Kidney (tissue), 14 donors: ENCODE data around the gene ATP8A2. TPM values are rescaled to one million over a fixed set of nuclear protein-coding genes. Genes with fewer than 3 reads are reported as not detected.

Experiments
- DNase-seq, 5 donors: peaks; one replicate each; pipeline ENCODE4 v3.0.0-alpha.2; 2013 to 2020
- FAIRE-seq: peaks from 2 replicates; lab custom pipeline; 2012; peaks lifted over from hg19 to GRCh38; lab: Jason Lieb, UNC
- H3K27ac ChIP-seq, 2 donors: one replicate each; pipeline ENCODE4 v1.7.0; 2013; ENCODE audit warnings: low read depth in 2 of 2, low read length in 2 of 2, inconsistent platforms in 1 of 2
- H3K27me3 ChIP-seq: one replicate; pipeline ENCODE4 v1.7.1; 2013; ENCODE audit warnings: low read length, inconsistent platforms; ENCODE audit not compliant: control insufficient read depth, insufficient read depth
- H3K36me3 ChIP-seq, 3 donors: one replicate each; pipeline versions ENCODE4 v1.7.0 to v1.7.1; 2013; ENCODE audit warnings: low read length in 3 of 3, control low read depth in 1 of 3, inconsistent platforms in 1 of 3; ENCODE audit not compliant: insufficient read depth in 3 of 3, control insufficient read depth in 2 of 3
- H3K4me1 ChIP-seq, 3 donors: one replicate each; pipeline versions ENCODE4 v1.7.0 to v1.7.1; 2013; ENCODE audit warnings: low read length in 3 of 3, inconsistent platforms in 1 of 3, low read depth in 1 of 3; ENCODE audit not compliant: control insufficient read depth in 2 of 3, insufficient read depth in 2 of 3
- H3K4me3 ChIP-seq, 3 donors: one replicate each; pipeline versions ENCODE4 v1.7.0 to v1.8.1; 2013; ENCODE audit warnings: low read length in 3 of 3, control low read depth in 1 of 3, inconsistent platforms in 1 of 3
- H3K9ac ChIP-seq, 3 donors: one replicate each; pipeline versions ENCODE4 v1.7.0 to v1.7.1; 2013; ENCODE audit warnings: low read length in 3 of 3, control low read depth in 1 of 3, inconsistent platforms in 1 of 3
- H3K9me3 ChIP-seq, 3 donors: one replicate each; pipeline versions ENCODE4 v1.7.0 to v1.7.1; 2013; ENCODE audit warnings: low read length in 3 of 3, control low read depth in 1 of 3, inconsistent platforms in 1 of 3; ENCODE audit not compliant: control insufficient read depth in 2 of 3, insufficient read depth in 1 of 3
- intact Hi-C: fragments of 100-400 bp; cut with DNase I; formaldehyde crosslinking; loops from one replicate; pipeline ENCODE4 v1.11.1; 2022
- polyA plus RNA-seq: library from polyadenylated mRNA; stranded (reverse); fragments of 350-450 nt; fragmentation: Illumina TruSeq; extraction: RNeasy Lipid Tissue Mini Kit (QIAGEN cat#74804); gene quantifications from one replicate; pipeline ENCODE4 v1.2.3, GENCODE V29; 2014; ENCODE audit warnings: low read depth, low replicate concordance; ENCODE audit not compliant: insufficient read depth
- total RNA-seq: library from RNA; stranded (reverse); fragmentation: NEBNext Ultra II Directional; extraction: Animal tissue kit (Norgen Biotek cat#: 25700); gene quantifications from one replicate; pipeline ENCODE4 v1.2.1, GENCODE V29; 2021
- TF ChIP-seq, protein P1 (sequence below): IDR thresholded peaks from 3 replicates; pipeline ENCODE4 v1.5.1; 2012; ENCODE audit warnings: mild to moderate bottlenecking, moderate library complexity, borderline replicate concordance; ENCODE audit not compliant: insufficient read depth; ENCODE audit errors: extremely low read depth
- donor health status: control.
- donor health status: control.
- donor health status: control.
- donor health status: control.
- donor health status: control.
- donor health status: DM: yes; HTN: yes; CAD: no.
- donor health status: Normal renal cell carcinoma (clear cell type).

ATP8A2 gene
- total and polyA plus RNA-seq, 2 donors from 2014 or later = 0.50 to 0.73 TPM

DNA sequence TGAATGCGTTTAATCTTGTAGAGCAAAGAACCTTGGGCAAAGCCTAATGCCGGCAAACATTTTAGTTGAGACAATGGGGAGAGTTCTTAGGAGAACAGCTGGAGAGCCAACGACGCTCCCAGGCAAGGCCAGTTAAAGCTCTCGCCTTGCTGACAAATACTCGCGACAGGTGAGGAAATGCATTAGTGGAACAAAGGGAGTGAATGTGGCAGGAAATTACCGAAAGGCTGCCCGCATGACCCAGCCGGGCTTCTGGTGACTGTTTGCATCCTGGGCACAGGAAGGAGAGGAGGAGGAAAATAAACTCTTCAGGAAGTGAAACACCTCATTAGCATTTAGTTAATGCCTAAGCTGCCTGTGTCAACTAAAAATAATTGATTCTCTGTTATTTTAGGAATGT is 605.4 kb downstream of the ATP8A2 start:
- FAIRE-seq (no peak), DNase-seq (peak in 4 of 5 donors; percentile 75 to 87 (median 80))
- Histone ChIP-seq H3K27ac (no peak overlapping the region), H3K4me1 (peaks cover 0 to 2% (median 0%) of the 10 kb centered on the region in 3 donors), H3K9me3 (no peaks in the 10 kb centered on the region), H3K27me3 (no peaks in the 10 kb centered on the region), H3K9ac (peak overlapping the region in 1 of 3 donors; percentile 4), H3K4me3 (peak overlapping the region in 2 of 3 donors; percentile 17 to 45), H3K36me3 (no peaks in the 10 kb centered on the region)
- intact Hi-C loops = no loop called here
- TF ChIP-seq, protein P1, sequence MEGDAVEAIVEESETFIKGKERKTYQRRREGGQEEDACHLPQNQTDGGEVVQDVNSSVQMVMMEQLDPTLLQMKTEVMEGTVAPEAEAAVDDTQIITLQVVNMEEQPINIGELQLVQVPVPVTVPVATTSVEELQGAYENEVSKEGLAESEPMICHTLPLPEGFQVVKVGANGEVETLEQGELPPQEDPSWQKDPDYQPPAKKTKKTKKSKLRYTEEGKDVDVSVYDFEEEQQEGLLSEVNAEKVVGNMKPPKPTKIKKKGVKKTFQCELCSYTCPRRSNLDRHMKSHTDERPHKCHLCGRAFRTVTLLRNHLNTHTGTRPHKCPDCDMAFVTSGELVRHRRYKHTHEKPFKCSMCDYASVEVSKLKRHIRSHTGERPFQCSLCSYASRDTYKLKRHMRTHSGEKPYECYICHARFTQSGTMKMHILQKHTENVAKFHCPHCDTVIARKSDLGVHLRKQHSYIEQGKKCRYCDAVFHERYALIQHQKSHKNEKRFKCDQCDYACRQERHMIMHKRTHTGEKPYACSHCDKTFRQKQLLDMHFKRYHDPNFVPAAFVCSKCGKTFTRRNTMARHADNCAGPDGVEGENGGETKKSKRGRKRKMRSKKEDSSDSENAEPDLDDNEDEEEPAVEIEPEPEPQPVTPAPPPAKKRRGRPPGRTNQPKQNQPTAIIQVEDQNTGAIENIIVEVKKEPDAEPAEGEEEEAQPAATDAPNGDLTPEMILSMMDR = no peak

DNA sequence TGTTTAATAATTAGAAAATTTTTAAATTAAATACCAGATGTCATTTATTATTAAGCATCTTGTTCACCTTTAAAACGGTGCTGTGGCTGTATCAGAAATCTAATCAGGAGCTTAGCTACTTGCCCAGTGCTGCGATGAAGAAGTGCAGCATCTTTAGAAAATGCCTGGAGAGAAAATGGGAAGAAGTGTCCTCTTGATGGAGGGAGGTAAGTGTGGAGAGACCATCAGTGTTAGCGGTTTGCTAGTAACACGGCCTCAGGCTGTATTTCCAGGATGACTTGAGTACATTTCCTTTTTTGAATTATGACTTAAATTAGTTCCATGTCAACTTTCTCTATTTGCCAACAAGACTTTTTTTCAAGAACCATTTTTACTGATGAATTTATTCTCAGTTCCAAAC is 605.9 kb downstream of the ATP8A2 start:
- H3K4me3 ChIP-seq = peak overlapping the region in 1 of 3 donors; percentile 45
- no peaks in the 10 kb centered on the region for H3K9me3 ChIP-seq
- peaks cover 0 to 2% (median 0%) of the 10 kb centered on the region in 3 donors for H3K4me1 ChIP-seq
- TF ChIP-seq, protein P1 = no peak
- H3K36me3 ChIP-seq = no peaks in the 10 kb centered on the region
- no peak for FAIRE-seq
- DNase-seq = no peak
- H3K9ac ChIP-seq = no peak overlapping the region
- H3K27ac ChIP-seq = no peak overlapping the region
- intact Hi-C loops = no loop called here
- H3K27me3 ChIP-seq = no peaks in the 10 kb centered on the region

DNA sequence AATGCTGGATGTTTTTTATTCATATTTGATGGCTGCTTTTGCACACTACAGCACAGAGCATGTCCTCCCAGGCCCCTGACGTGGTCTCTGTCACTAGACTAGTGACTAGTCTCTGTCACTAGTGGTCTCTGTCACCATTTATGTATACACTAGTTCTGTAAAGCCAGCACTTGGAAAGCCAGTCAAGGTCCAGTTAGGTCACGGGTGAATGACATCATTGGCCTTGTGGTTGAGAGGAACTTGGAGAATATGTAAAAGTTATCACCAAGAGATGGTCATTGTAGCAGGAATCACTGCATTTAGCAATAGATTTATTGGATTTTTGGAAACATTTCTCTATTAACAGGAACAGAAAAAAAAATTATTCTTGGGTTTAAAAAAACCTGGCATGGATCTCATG is 607.2 kb downstream of the ATP8A2 start:
- TF ChIP-seq, protein P1 = no peak
- Histone ChIP-seq H3K36me3 (no peaks in the 10 kb centered on the region), H3K27ac (no peak overlapping the region), H3K4me3 (no peak overlapping the region), H3K9ac (no peak overlapping the region), H3K9me3 (no peaks in the 10 kb centered on the region), H3K4me1 (peaks cover 0 to 2% (median 0%) of the 10 kb centered on the region in 3 donors), H3K27me3 (no peaks in the 10 kb centered on the region)
- DNase-seq (no peak), FAIRE-seq (no peak)
- intact Hi-C loops = no loop called here

DNA sequence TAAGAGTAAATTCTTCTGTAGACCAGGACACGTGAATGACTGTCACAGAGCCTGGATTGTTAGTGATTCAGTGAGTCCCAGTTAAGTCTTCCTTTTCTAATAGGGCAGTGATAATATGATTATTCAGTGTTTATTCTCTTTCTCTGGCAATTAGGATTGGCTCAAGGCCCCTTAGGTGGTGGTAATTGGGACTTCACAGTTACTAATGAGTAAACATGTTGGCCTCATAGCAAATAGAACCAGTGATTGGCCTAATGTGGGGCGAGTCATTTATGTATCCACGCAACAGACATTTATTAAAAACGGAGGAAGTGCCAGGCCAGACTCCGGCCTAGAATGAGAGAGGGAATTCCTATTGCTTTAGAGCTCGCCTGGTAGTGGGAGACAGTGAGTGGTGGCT is 607.6 kb downstream of the ATP8A2 start:
- TF ChIP-seq, protein P1 = no peak
- no peak overlapping the region for H3K9ac ChIP-seq
- H3K36me3 ChIP-seq = no peaks in the 10 kb centered on the region
- no peaks in the 10 kb centered on the region for H3K9me3 ChIP-seq
- peaks cover 0 to 2% (median 0%) of the 10 kb centered on the region in 3 donors for H3K4me1 ChIP-seq
- no peak overlapping the region for H3K4me3 ChIP-seq
- DNase-seq (no peak), FAIRE-seq (no peak)
- intact Hi-C loops = no loop called here
- H3K27me3 ChIP-seq = no peaks in the 10 kb centered on the region
- no peak overlapping the region for H3K27ac ChIP-seq
